DOHH2 (cell line): ENCODE measurements around the gene CLDN15.

Experiments
- CTCF ChIP-seq: fragments of 200-600 bp; sonication (generic); IDR thresholded peaks from one replicate; pipeline ENCODE4 v1.5.1; 2014; ENCODE audit warnings: antibody characterized with exemption, mild to moderate bottlenecking, low read depth, low read length; ENCODE audit not compliant: poor library complexity, severe bottlenecking
- EZH2phosphoT487 ChIP-seq: fragments of 200-600 bp; sonication (generic); IDR thresholded peaks from 2 replicates; pipeline ENCODE4 v1.6.1; 2017; ENCODE audit warnings: borderline replicate concordance, mild to moderate bottlenecking, antibody characterized with exemption, low read length, moderate library complexity, mixed read lengths

GRCh38 chr7:101225650-101226049 lies 12.0 kb downstream of the CLDN15 start:
- TF ChIP-seq CTCF (no peak), EZH2phosphoT487 (no peak)
